Smooth muscle cell (in vitro differentiated cells): ENCODE results near the gene PRM1. TPM values are rescaled to one million over a fixed set of nuclear protein-coding genes. Genes with fewer than 3 reads are reported as not detected.

Experiments
- DNase-seq: peaks from one replicate; lab custom pipeline; 2025; ENCODE audit not compliant: unreplicated experiment; lab: John Stamatoyannopoulos, UW
- H2AFZ ChIP-seq: fragments of 200-600 bp; sonication (generic); 2 replicates; pipeline ENCODE4 v1.6.0; 2016; ENCODE audit warnings: antibody characterized with exemption, low read depth, mild to moderate bottlenecking
- H3F3A ChIP-seq: fragments of 200-600 bp; sonication (generic); 2 replicates; pipeline ENCODE4 v1.6.0; 2017; ENCODE audit warnings: antibody characterized with exemption, low read depth
- H3K27ac ChIP-seq: fragments of 200-600 bp; sonication (generic); 2 replicates; pipeline ENCODE4 v1.5.1; 2016; ENCODE audit warnings: low read depth, mild to moderate bottlenecking
- H3K27me3 ChIP-seq: fragments of 200-600 bp; sonication (generic); 2 replicates; pipeline ENCODE4 v1.6.1; 2016; ENCODE audit warnings: low read depth, mild to moderate bottlenecking
- H3K36me3 ChIP-seq: fragments of 200-600 bp; sonication (generic); 2 replicates; pipeline ENCODE4 v1.5.1; 2016; ENCODE audit warnings: low read depth
- H3K4me1 ChIP-seq: fragments of 200-600 bp; sonication (generic); 2 replicates; pipeline ENCODE4 v1.5.1; 2016; ENCODE audit warnings: low read depth
- H3K4me2 ChIP-seq: fragments of 200-600 bp; sonication (generic); 2 replicates; pipeline ENCODE4 v1.6.0; 2016; ENCODE audit warnings: mild to moderate bottlenecking
- H3K4me3 ChIP-seq: fragments of 200-600 bp; sonication (generic); 2 replicates; pipeline ENCODE4 v1.5.1; 2016; ENCODE audit warnings: mild to moderate bottlenecking
- H3K79me2 ChIP-seq: fragments of 200-600 bp; sonication (generic); 2 replicates; pipeline ENCODE4 v1.6.0; 2016; ENCODE audit warnings: low read depth, mild to moderate bottlenecking
- H3K9ac ChIP-seq: fragments of 200-600 bp; sonication (generic); 2 replicates; pipeline ENCODE4 v1.6.0; 2016; ENCODE audit warnings: low read depth
- H3K9me3 ChIP-seq: fragments of 200-600 bp; sonication (generic); replicated peaks from 2 replicates; pipeline ENCODE4 v1.5.1; 2016; ENCODE audit warnings: low read depth
- H4K20me1 ChIP-seq: fragments of 200-600 bp; sonication (generic); 2 replicates; pipeline ENCODE4 v1.6.0; 2016; ENCODE audit warnings: low read depth
- CTCF ChIP-seq: fragments of 200-600 bp; sonication (generic); IDR thresholded peaks from 2 replicates; pipeline ENCODE4 v1.5.1; 2017; ENCODE audit warnings: borderline replicate concordance, mild to moderate bottlenecking, antibody characterized with exemption; ENCODE audit not compliant: insufficient read depth, poor library complexity, severe bottlenecking
- WGBS: methylation state at CpG from one replicate; pipeline ENCODE4 v1.1.7; 2016; ENCODE audit warnings: low lambda C conversion rate; 5-methylcytosine and 5-hydroxymethylcytosine counted together
- polyA plus RNA-seq: library from polyadenylated mRNA; unstranded; fragments of >200 nt; fragmentation: Nextera tagmentation; extraction: Ambion mirVana; gene quantifications from 2 replicates; pipeline ENCODE4 v1.2.1, GENCODE V29; 2016
- total RNA-seq: library from RNA; depleted of rRNA; stranded (reverse); fragments of >200 nt; gene quantifications from 2 replicates; pipeline ENCODE4 v1.2.3, GENCODE V29; 2014

The PRM1 gene
- total and polyA plus RNA-seq, 2 experiments from 2014 or later, result not detected

GRCh38 chr16:11240636-11241473 lies 40.3 kb downstream of the PRM1 start:
- Histone ChIP-seq H3K4me3 (no peak overlapping the region), H3K36me3 (no peaks in the 10 kb centered on the region), H4K20me1 (no peaks in the 10 kb centered on the region), H2AFZ (no peak overlapping the region), H3K4me2 (no peak overlapping the region), H3K4me1 (no peaks in the 10 kb centered on the region), H3F3A (no peaks in the 10 kb centered on the region), H3K79me2 (no peaks in the 10 kb centered on the region), H3K9me3 (no peaks in the 10 kb centered on the region), H3K9ac (no peak overlapping the region), H3K27ac (no peak overlapping the region), H3K27me3 (no peaks in the 10 kb centered on the region)
- no peak for TF ChIP-seq CTCF
- 86% methylated on average over 10 of the region's 10 CpGs for WGBS
- DNase-seq, result no peak

- H3K27ac ChIP-seq, result no peak overlapping the region
- DNase-seq, result no peak
- H3K4me1 ChIP-seq, result no peaks in the 10 kb centered on the region
Observed at GRCh38 chr16:11239644-11240632, 41.2 kb downstream of the PRM1 start.

GRCh38 chr16:11238272-11239202 lies 42.6 kb downstream of the PRM1 start:
- H3K27me3 ChIP-seq, result no peaks in the 10 kb centered on the region
- H3K4me3 ChIP-seq, result no peak overlapping the region
- DNase-seq, result no peak
- H4K20me1 ChIP-seq, result no peaks in the 10 kb centered on the region
- no peaks in the 10 kb centered on the region for H3K9me3 ChIP-seq
- WGBS, result 95% methylated on average over 15 of the region's 15 CpGs
- no peak overlapping the region for H3K4me2 ChIP-seq
- no peaks in the 10 kb centered on the region for H3K4me1 ChIP-seq
- no peak overlapping the region for H3K9ac ChIP-seq
- H3K27ac ChIP-seq, result no peak overlapping the region
- H2AFZ ChIP-seq, result no peak overlapping the region
- no peaks in the 10 kb centered on the region for H3K79me2 ChIP-seq
- TF ChIP-seq CTCF, result no peak
- no peaks in the 10 kb centered on the region for H3K36me3 ChIP-seq
- H3F3A ChIP-seq, result no peaks in the 10 kb centered on the region

More at GRCh38 chr16:11239644-11240632, 41.2 kb downstream of the PRM1 start:
- no peaks in the 10 kb centered on the region for H4K20me1 ChIP-seq
- no peaks in the 10 kb centered on the region for H3K36me3 ChIP-seq
- H2AFZ ChIP-seq, result no peak overlapping the region
- no peak for TF ChIP-seq CTCF
- H3K27me3 ChIP-seq, result no peaks in the 10 kb centered on the region
- no peak overlapping the region for H3K4me3 ChIP-seq
- H3F3A ChIP-seq, result no peaks in the 10 kb centered on the region
- no peak overlapping the region for H3K4me2 ChIP-seq
- no peaks in the 10 kb centered on the region for H3K79me2 ChIP-seq
- no peak overlapping the region for H3K9ac ChIP-seq
- 83% methylated on average over 10 of the region's 10 CpGs for WGBS
- no peaks in the 10 kb centered on the region for H3K9me3 ChIP-seq
